ENCODE results near the gene RIMS4. TPM values are rescaled to one million over a fixed set of nuclear protein-coding genes. Genes with fewer than 3 reads are reported as not detected.

Gene RIMS4
- total and polyA plus RNA-seq, 9 of the 15 experiments (the other 6 are each of a cell fraction or from before 2014, with no cell fraction given) = 0.04 TPM; not detected in 8

DNA sequence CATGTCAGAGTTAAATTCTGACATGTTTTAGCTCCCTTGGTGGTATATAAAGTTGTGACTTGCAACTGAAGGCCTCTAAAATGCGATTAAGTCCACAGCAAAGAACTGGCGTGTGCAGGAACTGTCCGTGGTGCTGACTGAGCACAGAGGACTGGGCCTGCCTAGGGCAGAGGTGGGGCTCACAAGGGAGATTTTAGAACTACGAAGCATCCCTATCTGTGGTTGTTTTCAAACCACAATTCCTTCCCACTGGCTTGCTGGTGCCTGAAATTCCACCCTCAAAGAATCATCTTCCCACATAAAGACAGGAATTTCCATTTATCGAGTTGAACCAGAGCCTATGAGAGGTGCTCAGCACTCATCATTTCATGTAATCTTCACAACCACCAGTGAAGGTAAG is 30.1 kb downstream of the RIMS4 start:
- intact Hi-C loops (cut with micrococcal nuclease) = no loop called here
- TF ChIP-seq PRMT5 (CRISPR knock-in tag; IDR thresholded peaks at IDR 0.05) (peak; percentile 90), ZNF263 (CRISPR knock-in tag; IDR thresholded peaks at IDR 0.05; ENCODE audit: borderline replicate concordance) (0 out of 2 replicates have a peak, but pooled peaks have one; percentile 26), SRF (CRISPR knock-in tag; IDR thresholded peaks at IDR 0.05) (peak in 1 of 2 experiments; percentile 56; a peak in 2 of 4 replicates), ZNF766 (CRISPR knock-in tag; conservative IDR thresholded peaks at IDR 0.05) (0 out of 2 replicates have a peak, but pooled peaks have one; percentile 66), PTTG1 (tag; IDR thresholded peaks at IDR 0.05; ENCODE audit: low read depth) (peak; percentile 28; the same call in 1 of the 2 replicates), MCM7 (IDR thresholded peaks at IDR 0.05) (no peak), RCOR1 (IDR thresholded peaks at IDR 0.05; ENCODE audit: borderline replicate concordance in 1 of 2, low read depth in 2 of 2, low read length in 2 of 2) (0 out of 4 replicates have a peak, but pooled peaks of 1 of the 2 experiments have one; percentile 41), ZNF311 (CRISPR knock-in tag; IDR thresholded peaks at IDR 0.05) (0 out of 2 replicates have a peak, but pooled peaks have one; percentile 25), ZBTB8A (IDR thresholded peaks at IDR 0.05; ENCODE audit: partially characterized antibody) (no peak), EHMT2 (IDR thresholded peaks at IDR 0.05) (peak; percentile 98), ZNF644 (tag; IDR thresholded peaks at IDR 0.05; ENCODE audit: low read depth) (peak; percentile 79; the same call in 1 of the 2 replicates), MAZ (CRISPR knock-in tag; conservative IDR thresholded peaks at IDR 0.05 in 1 of 2, IDR thresholded peaks at IDR 0.05 in 1 of 2) (peak in 1 of 2 experiments; percentile 48; a peak in 1 of 4 replicates), DNMT1 (IDR thresholded peaks at IDR 0.05) (no peak)
- TF ChIP-seq, protein P1, sequence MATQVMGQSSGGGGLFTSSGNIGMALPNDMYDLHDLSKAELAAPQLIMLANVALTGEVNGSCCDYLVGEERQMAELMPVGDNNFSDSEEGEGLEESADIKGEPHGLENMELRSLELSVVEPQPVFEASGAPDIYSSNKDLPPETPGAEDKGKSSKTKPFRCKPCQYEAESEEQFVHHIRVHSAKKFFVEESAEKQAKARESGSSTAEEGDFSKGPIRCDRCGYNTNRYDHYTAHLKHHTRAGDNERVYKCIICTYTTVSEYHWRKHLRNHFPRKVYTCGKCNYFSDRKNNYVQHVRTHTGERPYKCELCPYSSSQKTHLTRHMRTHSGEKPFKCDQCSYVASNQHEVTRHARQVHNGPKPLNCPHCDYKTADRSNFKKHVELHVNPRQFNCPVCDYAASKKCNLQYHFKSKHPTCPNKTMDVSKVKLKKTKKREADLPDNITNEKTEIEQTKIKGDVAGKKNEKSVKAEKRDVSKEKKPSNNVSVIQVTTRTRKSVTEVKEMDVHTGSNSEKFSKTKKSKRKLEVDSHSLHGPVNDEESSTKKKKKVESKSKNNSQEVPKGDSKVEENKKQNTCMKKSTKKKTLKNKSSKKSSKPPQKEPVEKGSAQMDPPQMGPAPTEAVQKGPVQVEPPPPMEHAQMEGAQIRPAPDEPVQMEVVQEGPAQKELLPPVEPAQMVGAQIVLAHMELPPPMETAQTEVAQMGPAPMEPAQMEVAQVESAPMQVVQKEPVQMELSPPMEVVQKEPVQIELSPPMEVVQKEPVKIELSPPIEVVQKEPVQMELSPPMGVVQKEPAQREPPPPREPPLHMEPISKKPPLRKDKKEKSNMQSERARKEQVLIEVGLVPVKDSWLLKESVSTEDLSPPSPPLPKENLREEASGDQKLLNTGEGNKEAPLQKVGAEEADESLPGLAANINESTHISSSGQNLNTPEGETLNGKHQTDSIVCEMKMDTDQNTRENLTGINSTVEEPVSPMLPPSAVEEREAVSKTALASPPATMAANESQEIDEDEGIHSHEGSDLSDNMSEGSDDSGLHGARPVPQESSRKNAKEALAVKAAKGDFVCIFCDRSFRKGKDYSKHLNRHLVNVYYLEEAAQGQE (IDR thresholded peaks at IDR 0.05; ENCODE audit: borderline replicate concordance) = peak; percentile 99
- TF ChIP-seq, protein P1 (CRISPR knock-in tag; IDR thresholded peaks at IDR 0.05; ENCODE audit: low read depth) = peak; percentile 96

More for the DNA sequence above, 30.1 kb downstream of the RIMS4 start:
- Histone ChIP-seq H3K9me1 (ENCODE audit: control insufficient read depth, insufficient read depth, low read length) (no peaks in the 10 kb centered on the region), H2AFZ (ENCODE audit: low read depth, low read length) (no peak overlapping the region), H3K36me3 (ENCODE audit: control insufficient read depth, insufficient read depth, low read length) (no peaks in the 10 kb centered on the region), H3K27me3 (ENCODE audit: control insufficient read depth in 2 of 2, insufficient read depth in 2 of 2, low read length in 2 of 2) (peaks cover 0 to 6% of the 10 kb centered on the region in 2 experiments; a peak in 1 of 5 replicates), H3K4me1 (replicated peaks in 1 of 2; ENCODE audit: control insufficient read depth in 2 of 2, insufficient read depth in 2 of 2, low read length in 2 of 2) (no peaks in the 10 kb centered on the region), H3K79me2 (ENCODE audit: control insufficient read depth, insufficient read depth, low read length) (no peaks in the 10 kb centered on the region), H3K9ac (ENCODE audit: insufficient read depth in 1 of 2, low read depth in 2 of 2, low read length in 2 of 2) (no peak overlapping the region), H3K9me3 (replicated peaks; ENCODE audit: control insufficient read depth, insufficient read depth, low read depth, low read length) (no peaks in the 10 kb centered on the region), H3K4me2 (ENCODE audit: insufficient read depth, low read length) (no peak overlapping the region), H3K27ac (ENCODE audit: extremely low read depth, low read depth, low read length) (no peak overlapping the region), H4K20me1 (replicated peaks; ENCODE audit: control insufficient read depth, insufficient read depth, low read length) (no peaks in the 10 kb centered on the region; the same call in 1 of the 2 replicates), H3K4me3 (no peak overlapping the region)
- 2% methylated on average over 5 of the region's 5 CpGs for WGBS (ENCODE audit: insufficient coverage, low coverage, missing lambda C conversion rate)
- peak; percentile 81 for FAIRE-seq
- no TSS peak for BruUV-seq (replicated peaks)
- ChIA-PET CTCF (ENCODE audit: low intra/inter-chr PET ratio) (no interaction called here), POLR2A (no interaction called here)
- ATAC-seq = peak; percentile 80
- DNase-seq (ENCODE audit: extremely low read depth in 1 of 4, low spot score in 3 of 4) = peak; percentile 50 to 64 (median 56)
- in situ Hi-C loops (cut with MboI) = no loop called here
